GM12874 (cell line): ENCODE data around the gene TNFSF9.

Experiments used
- TF ChIP-seq, protein P1 (sequence below): IDR thresholded peaks from 2 replicates; pipeline ENCODE4 v1.5.1; 2011; ENCODE audit warnings: low read depth, mild to moderate bottlenecking, control low read depth, low read length, moderate library complexity; ENCODE audit not compliant: insufficient read depth

TNFSF9 gene

DNA sequence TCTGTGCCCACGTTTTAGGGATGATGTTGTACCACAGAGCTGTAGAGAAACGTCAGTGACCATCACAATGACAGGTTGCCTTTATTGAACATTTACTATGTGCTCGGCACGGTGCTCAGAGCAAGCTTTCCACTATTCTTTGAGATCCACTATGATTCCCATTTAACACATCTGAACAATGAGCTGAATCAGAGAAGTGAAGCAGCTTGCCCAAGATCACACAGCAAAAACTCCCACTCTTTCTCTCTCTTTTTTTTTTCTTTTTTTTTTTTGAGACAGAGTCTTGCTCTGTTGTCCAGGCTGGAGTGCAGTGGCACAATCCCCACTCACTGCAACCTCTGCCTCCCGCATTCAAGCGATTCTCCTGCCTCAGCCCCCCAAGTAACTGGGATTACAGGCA lies 8.1 kb upstream of the TNFSF9 start:
- TF ChIP-seq, protein P1, sequence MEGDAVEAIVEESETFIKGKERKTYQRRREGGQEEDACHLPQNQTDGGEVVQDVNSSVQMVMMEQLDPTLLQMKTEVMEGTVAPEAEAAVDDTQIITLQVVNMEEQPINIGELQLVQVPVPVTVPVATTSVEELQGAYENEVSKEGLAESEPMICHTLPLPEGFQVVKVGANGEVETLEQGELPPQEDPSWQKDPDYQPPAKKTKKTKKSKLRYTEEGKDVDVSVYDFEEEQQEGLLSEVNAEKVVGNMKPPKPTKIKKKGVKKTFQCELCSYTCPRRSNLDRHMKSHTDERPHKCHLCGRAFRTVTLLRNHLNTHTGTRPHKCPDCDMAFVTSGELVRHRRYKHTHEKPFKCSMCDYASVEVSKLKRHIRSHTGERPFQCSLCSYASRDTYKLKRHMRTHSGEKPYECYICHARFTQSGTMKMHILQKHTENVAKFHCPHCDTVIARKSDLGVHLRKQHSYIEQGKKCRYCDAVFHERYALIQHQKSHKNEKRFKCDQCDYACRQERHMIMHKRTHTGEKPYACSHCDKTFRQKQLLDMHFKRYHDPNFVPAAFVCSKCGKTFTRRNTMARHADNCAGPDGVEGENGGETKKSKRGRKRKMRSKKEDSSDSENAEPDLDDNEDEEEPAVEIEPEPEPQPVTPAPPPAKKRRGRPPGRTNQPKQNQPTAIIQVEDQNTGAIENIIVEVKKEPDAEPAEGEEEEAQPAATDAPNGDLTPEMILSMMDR, result no peak

GRCh38 chr19:6524311-6524710 lies 6.5 kb upstream of the TNFSF9 start:
- TF ChIP-seq, protein P1, result no peak

GRCh38 chr19:6527893-6528543 lies 2.8 kb upstream of the TNFSF9 start:
- TF ChIP-seq, protein P1, result no peak

GRCh38 chr19:6528544-6529121 lies 2.2 kb upstream of the TNFSF9 start:
- TF ChIP-seq, protein P1, result no peak

DNA sequence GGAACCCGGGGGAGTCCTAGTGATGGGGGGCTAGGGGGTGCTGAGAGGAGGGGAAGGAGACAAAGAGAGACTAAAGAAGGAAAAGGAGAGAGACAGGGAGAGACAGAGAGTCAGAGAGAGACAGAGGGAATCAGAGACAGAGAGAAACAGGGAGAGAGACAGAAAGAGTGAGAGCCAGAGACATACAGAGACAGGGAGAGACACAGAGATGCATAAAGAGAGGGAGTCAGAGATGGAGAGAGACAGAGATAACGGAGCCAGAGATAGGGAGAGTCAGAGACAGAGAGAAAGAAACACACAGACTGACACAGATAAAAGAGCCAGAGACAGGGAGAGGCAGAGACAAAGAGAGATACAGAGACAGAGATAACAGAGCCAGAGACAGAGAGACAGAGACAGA lies 1.5 kb upstream of the TNFSF9 start:
- TF ChIP-seq, protein P1, result no peak

DNA sequence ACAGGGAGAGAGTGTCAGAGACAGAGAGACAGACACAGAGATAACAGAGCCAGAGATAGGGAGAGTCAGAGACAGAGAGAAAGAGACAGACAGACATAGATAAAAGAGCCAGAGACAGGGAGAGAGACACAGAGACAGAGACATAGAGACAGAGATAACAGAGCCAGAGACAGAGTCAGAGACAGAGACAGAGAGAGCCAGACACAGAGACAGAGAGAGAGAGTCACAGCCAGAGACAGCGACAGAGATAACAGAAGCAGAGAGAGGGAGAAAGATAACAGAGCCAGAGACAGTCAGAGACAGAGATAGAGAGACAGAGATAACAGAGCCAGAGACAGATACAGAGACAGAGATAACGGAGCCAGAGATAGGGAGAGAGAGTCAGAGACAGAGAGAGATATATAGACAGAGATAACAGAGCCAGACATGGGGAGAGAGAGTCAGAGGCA lies 865 bp upstream of the TNFSF9 start:
- TF ChIP-seq, protein P1, result no peak

DNA sequence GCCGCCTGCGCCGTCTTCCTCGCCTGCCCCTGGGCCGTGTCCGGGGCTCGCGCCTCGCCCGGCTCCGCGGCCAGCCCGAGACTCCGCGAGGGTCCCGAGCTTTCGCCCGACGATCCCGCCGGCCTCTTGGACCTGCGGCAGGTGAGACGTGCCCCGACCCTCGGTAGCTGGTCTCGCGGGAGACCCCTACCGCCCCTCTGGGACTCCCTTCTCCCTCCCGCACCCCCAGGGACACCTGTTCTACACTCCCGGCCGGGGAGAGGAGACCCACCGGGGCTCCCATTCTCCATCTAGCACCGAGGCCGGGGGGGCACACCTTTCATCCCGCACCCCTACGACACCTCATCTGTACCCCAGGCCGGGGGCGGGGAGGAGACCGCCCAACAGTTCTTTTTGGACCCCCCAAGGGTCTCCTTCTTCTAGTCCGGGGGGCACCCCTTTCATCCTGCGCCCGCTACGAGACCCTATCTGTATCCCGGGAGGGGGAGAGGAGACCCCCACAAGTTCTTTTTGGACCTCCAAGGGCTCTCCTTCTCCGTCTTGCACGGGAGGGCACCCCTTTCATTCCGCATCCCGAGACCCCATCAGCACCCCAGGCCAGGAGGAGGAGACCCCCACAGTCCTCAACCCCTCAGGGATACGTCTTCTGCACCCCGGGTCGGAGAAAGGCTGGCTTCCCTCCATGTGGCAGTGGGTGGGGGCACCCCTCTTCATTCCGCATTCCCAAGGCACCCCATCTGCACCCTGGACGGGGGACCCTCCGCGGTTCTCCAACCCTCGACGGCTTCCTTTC lies 533 bp downstream of the TNFSF9 start:
- TF ChIP-seq, protein P1, result no peak
